Heart left ventricle (tissue), 16 donors: ENCODE data around the gene PRDX5. TPM values are rescaled to one million over a fixed set of nuclear protein-coding genes. Genes with fewer than 3 reads are reported as not detected.

Experiments used
- ATAC-seq, 4 donors: fragments of 200-7000 bp; cut with Tn5 transposase; one replicate each; pipeline ENCODE4 v1.9.1; 2020 to 2022; ENCODE audit warnings: moderate library complexity in 4 of 4, mild to moderate bottlenecking in 3 of 4, moderate number of reproducible peaks in 1 of 4
- DNase-seq, 5 donors: peaks; one replicate each; pipeline ENCODE4 v3.0.0-alpha.2; 2020
- H3K27ac ChIP-seq, 12 donors: fragments of 200-600 bp; sonication (generic) in 4 of 12; one replicate each; pipeline versions ENCODE4 v1.5.0 to v1.8.0; 2016 to 2022; ENCODE audit warnings: mild to moderate bottlenecking in 2 of 12
- H3K27me3 ChIP-seq, 9 donors: fragments of 200-600 bp; sonication (generic) in 2 of 9; one replicate each; pipeline versions ENCODE4 v1.5.1 to v1.8.0; 2016 to 2022; ENCODE audit warnings: mild to moderate bottlenecking in 3 of 9
- H3K36me3 ChIP-seq, 9 donors: fragments of 200-600 bp; sonication (generic) in 2 of 9; one replicate each; pipeline versions ENCODE4 v1.5.0 to v1.8.0; 2018 to 2022; ENCODE audit warnings: mild to moderate bottlenecking in 2 of 9
- H3K4me1 ChIP-seq, 12 donors: fragments of 200-600 bp; sonication (generic) in 4 of 12; one replicate each; pipeline versions ENCODE4 v1.5.0 to v1.8.0; 2016 to 2022; ENCODE audit warnings: mild to moderate bottlenecking in 3 of 12
- H3K4me3 ChIP-seq, 12 donors: fragments of 200-600 bp; sonication (generic) in 4 of 12; one replicate each; pipeline versions ENCODE4 v1.5.0 to v1.8.0; 2017 to 2022; ENCODE audit warnings: mild to moderate bottlenecking in 9 of 12, moderate library complexity in 4 of 12
- H3K9me3 ChIP-seq, 12 donors: fragments of 200-600 bp; sonication (generic) in 4 of 12; one replicate each; pipeline versions ENCODE4 v1.5.0 to v1.8.0; 2016 to 2022; ENCODE audit warnings: mild to moderate bottlenecking in 1 of 12
- CTCF ChIP-seq, 12 donors: fragments of 200-600 bp; sonication (generic) in 4 of 12; IDR thresholded peaks; one replicate each; pipeline versions ENCODE4 v1.5.0 to v1.8.0; 2018 to 2022; ENCODE audit warnings: antibody characterized with exemption in 12 of 12, mild to moderate bottlenecking in 5 of 12
- POLR2A ChIP-seq, 2 donors: fragments of 450-650 bp; IDR thresholded peaks; one replicate each; pipeline ENCODE4 v1.6.1; 2017; ENCODE audit warnings: antibody characterized with exemption in 2 of 2, mild to moderate bottlenecking in 2 of 2, moderate library complexity in 2 of 2
- WGBS, 4 donors: extraction: QIAGEN DNeasy Blood & Tissue Kit in 2 of 4; methylation state at CpG; one replicate each; pipeline versions ENCODE4 v1.1.5 to v1.1.7; 2013 to 2018; 5-methylcytosine and 5-hydroxymethylcytosine counted together
- intact Hi-C, 10 donors: fragments of 100-400 bp; cut with DNase I; formaldehyde crosslinking; loops; one replicate each; pipeline versions ENCODE4 v1.11.1 to v1.14.2; 2022
- polyA plus RNA-seq, 2 donors: library from polyadenylated mRNA; stranded (reverse); fragments of 200-250 nt; gene quantifications; one replicate each; pipeline ENCODE4 v1.2.3, GENCODE V29; 2013
- total RNA-seq, 9 donors: library from RNA; depleted of rRNA in 2 of 9; stranded (reverse); fragments of >200 nt in 2 of 9; fragmentation: NEBNext Ultra II Directional in 3 of 9; extraction: Animal tissue kit (Norgen Biotek cat#: 25700) in 3 of 9; gene quantifications; one replicate each; pipeline versions ENCODE4 v1.1.0 to v1.2.4, GENCODE V29; 2016 to 2023
- donor health status: ischemic (EF 13 %, LVEDD 7.1; RV severe dilation, severe dysfunction).
- donor health status: healthy with polysubstance abuse.
- donor health status: DM: no; HTN: yes; CAD: no.
- donor health status: DM: no; HTN: no; CAD: no.
- donor health status: ischemic (EF 25% LVEDD 6.9; RV normal size, moderate dysfunction).
- donor health status: ischemic (EF 25% LVEDD 5.7; RV mildly dilated, moderate dysfunction).
- donor health status: healthy.
- donor health status: DM: yes; HTN: yes; CAD: no.
- donor health status: ischemic (EF 35%, LVEDD 5.7; RV mildly dilated, moderate dysfunction).
- donor health status: nonischemic (EF 11% LVEDD 7.7; RV severe dilation, severe dysfunction).
- donor health status: DM: yes; HTN: yes; CAD: no.
- donor health status: PGD.
- donor health status: ischemic (EF 29% LVEDD 5.4; RV normal size, mild dysfunction).
- donor health status: nonischemic (EF 23%, LVEDD 6.1; RV moderate dilation, normal function).

PRDX5 gene
- total and polyA plus RNA-seq, 11 donors = 220 to 882 (median 294) TPM

GRCh38 chr11:64278576-64279190 lies 39.2 kb upstream of the PRDX5 start:
- Histone ChIP-seq H3K36me3 (peaks cover 0 to 57% (median 41%) of the 10 kb centered on the region in 9 donors), H3K27me3 (no peaks in the 10 kb centered on the region), H3K27ac (no peak overlapping the region), H3K4me1 (peaks cover 0 to 27% (median 12%) of the 10 kb centered on the region in 12 donors), H3K4me3 (no peak overlapping the region), H3K9me3 (no peaks in the 10 kb centered on the region)
- ATAC-seq (no peak), DNase-seq (no peak)
- WGBS, 4 donors = 79 to 86% (median 85%) methylated on average over 8 of the region's 8 CpGs
- TF ChIP-seq POLR2A (IDR thresholded peaks at IDR 0.05) (no peak), CTCF (IDR thresholded peaks at IDR 0.05) (no peak)
- intact Hi-C loops = no loop called here

- Histone ChIP-seq H3K27me3 (no peaks in the 10 kb centered on the region), H3K4me1 (peaks cover 4 to 47% (median 24%) of the 10 kb centered on the region in 12 donors), H3K36me3 (peaks cover 0 to 40% (median 21%) of the 10 kb centered on the region in 9 donors), H3K9me3 (no peaks in the 10 kb centered on the region), H3K4me3 (no peak overlapping the region), H3K27ac (peak overlapping the region in 2 of 12 donors; percentile 49 to 55)
- intact Hi-C loops = no loop called here
- WGBS, 4 donors = 93 to 97% (median 96%) methylated on average over 22 of the region's 22 CpGs
- TF ChIP-seq POLR2A (IDR thresholded peaks at IDR 0.05) = no peak
- TF ChIP-seq CTCF (IDR thresholded peaks at IDR 0.05) = no peak
- ATAC-seq = no peak
- no peak for DNase-seq
Measured at GRCh38 chr11:64281957-64282770, 35.8 kb upstream of the PRDX5 start.

- DNase-seq (no peak), ATAC-seq (no peak)
- H3K9me3 ChIP-seq = no peaks in the 10 kb centered on the region
- 92 to 97% (median 95%) methylated on average over 3 of the region's 3 CpGs for WGBS, 4 donors
- H3K27me3 ChIP-seq = no peaks in the 10 kb centered on the region
- H3K27ac ChIP-seq = peak overlapping the region in 3 of 12 donors; percentile 32 to 99 (median 99)
- H3K4me1 ChIP-seq = peaks cover 4 to 47% (median 24%) of the 10 kb centered on the region in 12 donors
- H3K4me3 ChIP-seq = peak overlapping the region in 5 of 12 donors; percentile 73 to 96 (median 80)
- intact Hi-C loops = no loop called here
- peaks cover 0 to 31% (median 12%) of the 10 kb centered on the region in 9 donors for H3K36me3 ChIP-seq
- no peak for TF ChIP-seq POLR2A (IDR thresholded peaks at IDR 0.05)
- no peak for TF ChIP-seq CTCF (IDR thresholded peaks at IDR 0.05)
Measured at GRCh38 chr11:64283092-64283491, 34.8 kb upstream of the PRDX5 start.
